UCSD-AML1 (cell line): ENCODE results near the gene CHRNA5.

Source experiments
- DNase-seq: peaks from one replicate; lab custom pipeline; 2025; ENCODE audit not compliant: unreplicated experiment; lab: John Stamatoyannopoulos, UW

The CHRNA5 gene

GRCh38 chr15:78636378-78636859 is 71.1 kb downstream of the CHRNA5 start:
- no peak for DNase-seq

- no peak for DNase-seq
Observed at GRCh38 chr15:78637776-78638435, 72.6 kb downstream of the CHRNA5 start.

GRCh38 chr15:78638658-78639314 is 73.5 kb downstream of the CHRNA5 start:
- peak; percentile 52 for DNase-seq

- no peak for DNase-seq
Observed at GRCh38 chr15:78640527-78641101, 75.3 kb downstream of the CHRNA5 start.

GRCh38 chr15:78641102-78641748 is 75.9 kb downstream of the CHRNA5 start, which contains the start of gene CHRNB4:
Gene CHRNB4, minus strand, starts transcription at chr15:78641210. Its CDS starts 77 bp downstream, at chr15:78641133.
- DNase-seq: no peak

GRCh38 chr15:78641749-78642275 is 76.5 kb downstream of the CHRNA5 start:
- no peak for DNase-seq

GRCh38 chr15:78642331-78642730 is 77.0 kb downstream of the CHRNA5 start:
- no peak for DNase-seq
